Measurements from ENCODE around the gene BCOR. TPM values are rescaled to one million over a fixed set of nuclear protein-coding genes. Genes with fewer than 3 reads are reported as not detected.
A peak's percentile ranks its signal among the peaks of the same experiment; 100 is the strongest.

The BCOR gene
- total RNA-seq, 1 experiment from 2014 or later = 36.6 TPM

DNA sequence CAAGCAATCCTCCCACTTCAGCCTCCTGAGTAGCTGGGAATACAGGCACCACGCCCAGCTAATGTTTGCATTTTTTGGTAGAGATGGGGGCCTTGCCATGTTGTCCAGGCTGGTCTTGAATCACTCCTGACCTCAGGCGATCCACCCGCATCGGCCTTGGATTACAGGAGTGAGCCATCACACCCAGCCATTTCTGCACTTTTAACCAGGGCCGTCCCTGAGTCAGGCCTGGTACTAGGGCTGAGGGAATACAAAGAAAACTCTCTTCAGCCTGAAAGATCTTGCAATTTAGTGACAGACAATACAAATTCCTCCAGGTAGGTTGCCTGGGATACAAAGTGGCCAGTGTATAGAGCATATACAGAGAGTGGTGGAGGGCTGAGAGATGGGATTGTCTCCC, 65.8 kb downstream of the BCOR start:
- no peak for DNase-seq (ENCODE audit: low read depth)

DNA sequence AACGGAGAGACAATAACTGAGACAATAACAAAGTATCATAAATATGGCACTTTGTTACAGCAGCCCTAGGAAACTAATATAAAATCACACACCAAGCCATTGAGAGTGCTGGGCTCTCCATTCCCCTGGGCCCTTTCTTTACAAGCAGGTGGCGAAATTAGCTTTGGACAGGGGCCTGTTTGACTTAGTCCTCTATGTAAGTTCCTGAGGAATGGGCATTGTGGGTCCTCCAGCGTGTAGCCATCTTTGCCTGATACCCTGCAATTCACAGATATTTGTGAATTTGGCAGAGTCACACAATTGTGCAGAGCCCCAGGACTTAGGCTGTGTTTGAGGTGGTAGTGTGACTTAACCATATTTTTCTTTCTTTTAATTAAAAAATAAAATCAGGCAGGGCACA, 67.6 kb downstream of the BCOR start:
- DNase-seq (ENCODE audit: low read depth) = no peak

DNA sequence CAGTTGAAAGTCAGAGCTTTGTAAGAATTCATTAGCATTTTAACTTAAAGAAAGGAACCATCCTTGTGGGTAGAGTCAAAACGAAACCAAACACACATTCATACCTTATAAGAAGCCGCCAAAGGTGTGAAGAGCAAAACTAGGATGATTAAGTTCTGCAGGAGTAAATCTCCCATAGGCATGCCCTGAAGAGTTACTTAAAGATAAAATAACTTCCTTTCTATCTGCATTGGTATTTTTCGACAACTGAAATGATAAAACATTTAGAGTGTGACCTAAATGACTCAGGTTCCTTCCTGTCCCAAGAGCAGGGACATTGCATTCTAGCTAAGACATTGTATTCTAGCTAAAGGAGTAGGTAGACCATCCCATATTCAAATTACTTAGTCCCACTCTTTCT, 75.3 kb downstream of the BCOR start:
- DNase-seq (ENCODE audit: low read depth) = no peak

DNA sequence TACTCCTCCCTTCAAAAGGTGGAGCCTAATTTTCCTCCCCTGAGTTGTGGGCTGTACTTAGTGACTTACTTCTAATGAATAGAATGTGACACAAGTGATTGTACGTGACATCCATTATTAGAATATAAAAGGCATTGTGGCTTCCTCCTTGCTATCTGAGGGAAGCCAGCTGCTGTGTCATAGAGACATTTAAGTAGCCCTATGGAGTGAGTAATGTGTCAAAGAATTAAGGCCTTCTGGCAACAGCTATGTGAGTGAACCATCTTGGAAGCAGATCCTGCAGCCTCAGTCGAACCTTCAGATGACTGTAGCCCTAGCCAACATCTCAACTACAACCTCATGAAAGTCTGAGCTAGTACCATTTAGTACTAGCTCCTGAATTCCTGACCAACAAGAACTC, 76.1 kb downstream of the BCOR start:
- no peak for DNase-seq (ENCODE audit: low read depth)

DNA sequence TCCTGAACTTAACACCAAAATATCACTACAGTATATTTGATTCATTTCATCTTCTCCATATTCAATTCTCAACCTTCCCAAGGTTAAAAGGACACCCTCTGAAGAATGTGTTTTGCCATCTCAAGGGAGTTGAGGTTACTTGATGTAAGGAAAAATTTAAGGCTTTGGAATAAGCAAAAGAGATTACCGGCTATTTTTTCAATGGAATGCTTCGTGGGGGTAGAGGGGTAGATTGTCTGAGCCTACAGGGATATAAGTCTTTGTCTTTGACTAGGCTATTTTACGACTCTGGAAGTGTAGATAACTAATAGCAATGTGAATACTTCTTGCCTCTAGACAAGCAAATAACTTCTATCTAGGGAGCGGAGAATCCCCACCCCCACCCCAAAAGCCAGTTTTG, 78.2 kb downstream of the BCOR start:
- no peak for DNase-seq (ENCODE audit: low read depth)

DNA sequence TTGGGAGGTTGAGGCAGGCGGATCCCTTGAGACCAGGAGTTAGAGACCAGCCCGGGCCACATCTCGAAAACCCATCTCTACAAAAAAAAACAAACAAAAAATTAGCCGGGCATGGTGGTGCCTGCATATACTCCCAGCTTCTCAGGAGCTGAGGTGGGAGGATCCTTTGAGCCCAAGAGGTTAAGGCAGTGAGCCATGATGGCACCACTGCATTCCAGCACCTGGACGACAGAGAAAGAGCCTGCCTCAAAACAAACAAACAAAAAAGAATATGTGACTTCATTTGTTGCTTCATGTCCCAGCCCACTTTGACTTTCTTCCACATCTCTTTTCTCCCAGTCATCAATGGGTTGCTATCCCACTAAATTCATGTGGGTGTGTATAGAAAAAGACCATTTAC, 79.7 kb downstream of the BCOR start:
- DNase-seq (ENCODE audit: low read depth) = no peak

DNA sequence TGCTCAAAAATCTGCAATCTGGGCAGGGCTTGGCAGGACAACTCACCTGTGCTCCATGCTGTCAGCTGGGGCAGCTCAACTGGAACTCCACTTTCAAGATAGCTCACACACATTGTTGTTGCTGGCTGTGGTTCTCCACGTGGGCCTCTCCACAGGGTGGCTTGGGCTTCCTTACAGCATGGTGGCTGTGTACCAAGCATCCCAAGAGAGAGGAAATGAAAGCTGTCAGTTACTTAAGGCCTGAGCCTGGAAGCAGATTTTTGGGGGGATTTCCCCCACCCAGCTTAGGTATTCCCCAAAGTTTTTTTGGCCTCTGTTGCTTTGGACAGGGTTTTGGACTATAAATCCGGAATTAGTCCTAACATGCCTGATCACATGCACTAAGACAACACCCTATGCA, 81.0 kb downstream of the BCOR start:
- no peak for DNase-seq (ENCODE audit: low read depth)

DNA sequence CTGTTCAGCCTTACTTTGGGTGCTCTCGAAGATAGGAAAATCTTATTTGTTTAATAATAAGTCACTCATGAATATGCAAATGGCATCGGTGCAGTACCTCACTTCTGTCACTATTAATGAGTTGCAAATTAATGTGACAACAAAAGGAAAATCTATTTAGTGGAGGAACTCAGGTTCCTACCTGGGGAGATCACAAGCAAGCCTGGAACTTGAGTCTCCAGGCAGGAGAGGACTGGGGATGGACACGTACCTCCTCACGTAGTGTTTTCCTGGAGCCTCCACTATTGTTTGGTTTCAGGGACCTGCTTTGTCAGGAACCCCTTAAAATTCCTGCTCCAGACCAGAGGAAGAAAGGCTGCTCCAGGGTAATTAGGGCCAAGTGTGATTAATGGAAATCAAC, 82.1 kb downstream of the BCOR start:
- DNase-seq (ENCODE audit: low read depth) = no peak

DNA sequence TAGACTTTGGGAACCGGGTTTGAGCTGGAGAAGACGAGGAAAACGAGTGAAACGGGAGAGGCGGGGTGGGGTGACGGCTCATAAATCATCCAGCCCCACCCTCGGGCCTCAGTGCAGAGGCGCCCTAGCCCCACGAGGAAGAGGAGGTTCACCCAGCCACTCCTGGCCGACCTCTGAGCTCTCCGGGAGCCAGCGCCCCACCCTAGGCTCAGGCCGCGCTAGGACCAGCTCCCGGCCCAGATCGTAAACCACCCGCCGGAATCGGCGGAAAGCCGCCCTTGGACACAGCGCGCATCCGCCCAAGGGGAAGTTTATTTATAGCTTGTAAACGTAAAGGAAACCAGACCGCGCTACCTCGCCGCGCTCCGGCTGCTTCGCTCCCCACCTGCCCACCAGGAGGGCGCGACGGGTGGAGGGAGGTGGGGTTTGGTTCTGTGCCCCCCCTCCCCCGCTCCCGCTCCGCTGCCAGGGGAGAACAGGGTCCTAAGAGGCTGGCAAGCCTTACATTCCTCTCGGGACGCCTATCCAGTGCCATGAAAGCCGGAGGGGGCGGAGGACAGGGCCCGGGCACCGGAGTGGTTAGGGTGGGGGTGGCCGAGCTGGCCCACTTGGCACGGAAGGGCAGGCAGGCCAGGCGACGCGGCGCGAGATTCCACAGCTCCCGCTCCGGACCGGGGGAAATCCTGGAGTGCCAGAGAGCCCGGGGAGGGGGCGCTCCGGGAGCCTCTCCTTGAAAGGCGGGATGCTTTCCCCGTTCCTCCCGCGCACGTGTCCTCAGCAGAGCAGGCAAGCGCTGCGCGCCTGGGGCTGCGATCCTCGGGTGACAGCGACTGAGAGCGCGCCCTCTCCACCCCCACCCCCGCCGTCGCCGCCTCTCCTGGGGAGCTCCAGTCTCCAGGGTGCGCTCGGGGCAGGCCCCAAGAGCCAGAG, 84.2 kb downstream of the BCOR start:
- peak; percentile 54 for DNase-seq (ENCODE audit: low read depth)

DNA sequence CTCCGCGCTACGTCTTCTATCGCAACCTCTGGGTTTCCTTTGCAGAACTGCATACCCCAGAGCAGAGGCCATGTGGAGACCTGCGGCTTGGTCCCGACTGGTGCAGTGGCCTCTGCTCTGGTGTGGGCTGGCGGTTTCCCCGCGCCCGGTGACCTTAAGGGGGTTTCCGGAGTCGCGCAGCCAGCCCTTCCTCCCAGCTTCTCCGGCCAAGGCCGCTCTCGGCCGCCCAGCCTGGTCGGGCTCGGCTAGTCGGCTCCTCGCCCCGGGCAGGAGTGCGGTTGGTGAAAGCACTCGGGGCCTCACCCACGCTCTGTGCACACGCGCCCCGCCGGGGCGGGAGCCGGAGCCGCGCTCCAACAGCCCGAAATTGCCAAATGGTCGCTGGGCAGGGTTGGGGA, 84.9 kb downstream of the BCOR start:
- no peak for DNase-seq (ENCODE audit: low read depth)

DNA sequence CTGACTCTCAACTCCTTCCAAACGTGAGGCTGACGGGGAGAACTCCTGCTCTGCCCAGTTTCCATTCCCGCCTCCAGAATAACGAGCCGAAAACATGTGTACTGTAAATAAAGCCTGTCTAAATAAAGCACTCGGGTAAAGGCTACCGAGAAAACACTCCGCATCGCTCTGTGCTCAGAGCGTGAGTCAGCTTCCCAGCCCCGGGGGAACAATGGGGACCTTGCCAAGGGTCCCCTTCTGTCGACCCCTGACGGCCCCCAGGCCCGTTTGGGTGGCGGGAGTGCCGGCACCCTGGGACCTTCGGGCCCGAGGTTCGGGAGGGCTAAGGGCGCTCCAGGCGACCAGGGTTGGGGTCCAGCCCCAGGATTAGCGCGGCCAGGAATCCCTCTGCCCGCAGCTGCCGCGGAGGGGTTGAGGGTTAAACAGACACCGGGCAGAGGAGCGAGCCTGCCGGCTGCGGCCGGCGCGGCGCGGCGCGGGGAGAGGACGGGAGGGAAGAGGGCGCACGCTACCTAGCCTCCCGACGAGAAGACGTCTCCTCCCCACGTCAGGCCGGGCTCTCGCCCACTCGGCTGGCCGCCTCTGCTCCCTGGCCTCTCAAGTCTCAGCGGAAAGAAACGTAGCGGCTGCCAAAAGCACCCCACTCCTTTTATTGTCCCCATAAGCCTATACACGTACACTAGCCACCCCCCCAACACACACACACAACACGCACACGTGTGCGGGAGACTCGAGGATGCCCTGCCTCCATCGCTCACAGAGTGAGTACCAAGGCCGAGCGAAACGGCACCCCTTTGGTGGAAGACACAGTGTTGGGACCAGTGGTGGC, 85.5 kb downstream of the BCOR start:
- no peak for DNase-seq (ENCODE audit: low read depth)

DNA sequence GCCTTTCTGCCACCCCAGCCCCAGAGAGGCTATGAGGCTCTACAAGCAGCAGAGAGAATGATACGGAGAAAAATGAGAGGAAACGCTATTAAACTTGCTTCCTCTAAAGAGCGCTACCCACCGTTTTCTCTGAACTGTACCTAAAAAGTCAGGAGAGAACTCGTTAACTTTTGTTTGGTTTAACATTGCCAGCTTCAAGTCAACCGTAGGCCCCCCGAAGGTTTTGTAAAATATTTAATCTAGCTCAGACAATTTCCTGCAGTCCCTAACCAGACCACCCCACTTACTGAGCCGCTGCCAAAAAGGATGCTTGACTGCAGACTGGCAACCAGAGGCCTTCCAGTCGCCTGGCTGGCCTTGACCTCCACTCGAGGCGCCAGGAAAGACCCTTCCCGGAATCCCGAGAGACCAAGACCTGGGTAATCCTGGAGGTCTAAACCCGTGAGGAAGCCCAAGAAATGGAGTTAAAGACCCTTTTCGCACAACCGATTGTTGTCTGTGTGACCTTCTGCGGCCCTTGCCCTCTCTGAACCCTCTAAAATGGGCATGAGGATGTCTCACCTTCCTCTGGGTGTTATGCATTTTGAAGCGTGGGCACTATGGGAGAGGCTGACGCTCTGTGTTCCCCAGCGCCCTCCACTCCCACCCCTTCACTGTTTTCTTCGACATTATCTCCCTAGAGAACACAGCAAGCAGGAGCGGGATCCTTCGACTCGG, 86.3 kb downstream of the BCOR start:
- DNase-seq (ENCODE audit: low read depth) = no peak

DNA sequence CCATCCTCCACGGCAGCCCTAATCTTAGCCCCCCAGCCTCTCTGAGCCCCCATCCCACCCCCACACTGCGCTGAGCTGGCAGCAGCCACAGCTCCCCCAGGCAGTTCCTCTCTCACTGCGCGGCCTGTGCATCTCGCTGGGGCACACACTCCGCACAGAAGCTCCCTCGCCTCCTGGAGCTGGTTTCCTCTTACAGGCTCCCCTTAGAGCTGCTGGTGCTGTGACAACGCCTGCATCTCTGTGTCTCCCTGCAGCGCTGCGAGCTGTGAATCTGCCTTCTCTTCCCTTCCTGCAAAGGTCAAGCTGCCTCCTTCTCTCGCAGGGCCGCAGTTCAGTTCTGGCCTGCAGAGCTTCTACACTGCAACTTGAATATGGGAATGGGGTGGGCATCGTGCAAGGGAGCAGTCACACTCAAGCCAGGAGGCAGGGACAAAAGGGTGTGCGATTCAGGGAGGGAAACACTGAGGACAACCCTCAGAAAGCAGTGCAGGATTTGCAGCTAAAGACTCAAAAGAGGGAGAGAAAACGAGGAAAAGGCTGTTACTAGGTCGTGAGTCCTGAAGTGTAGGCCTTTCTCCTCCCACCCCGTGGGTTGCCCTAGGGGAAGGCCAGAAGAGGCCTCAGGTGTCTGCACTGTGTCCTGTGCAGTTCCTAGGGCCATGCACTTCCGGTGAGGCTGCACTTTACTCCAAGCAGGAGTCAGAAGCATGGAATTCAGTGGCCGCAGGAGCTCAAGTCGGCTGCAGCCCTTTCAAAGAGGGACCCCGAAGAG, 87.0 kb downstream of the BCOR start:
- peak; percentile 14 for DNase-seq (ENCODE audit: low read depth)

DNA sequence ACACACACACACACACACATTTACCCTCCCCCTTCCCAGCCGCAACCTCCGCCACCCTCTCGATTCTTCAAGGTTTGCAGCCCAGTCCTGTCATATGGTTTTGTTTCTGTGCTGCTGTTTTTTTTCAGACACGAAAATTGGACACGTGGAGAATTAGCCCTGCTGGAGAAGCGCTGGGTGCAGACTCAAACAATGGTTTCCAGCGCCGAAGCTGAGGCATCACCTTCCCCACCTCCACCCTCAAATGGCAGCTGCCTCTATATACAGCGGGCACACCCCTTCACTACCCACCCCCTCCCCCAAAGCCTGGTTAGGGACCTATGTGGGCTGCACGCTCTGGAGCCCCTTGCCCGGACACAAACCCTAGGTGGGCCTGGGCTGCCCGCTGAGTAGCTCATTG, 87.9 kb downstream of the BCOR start:
- no peak for DNase-seq (ENCODE audit: low read depth)

DNA sequence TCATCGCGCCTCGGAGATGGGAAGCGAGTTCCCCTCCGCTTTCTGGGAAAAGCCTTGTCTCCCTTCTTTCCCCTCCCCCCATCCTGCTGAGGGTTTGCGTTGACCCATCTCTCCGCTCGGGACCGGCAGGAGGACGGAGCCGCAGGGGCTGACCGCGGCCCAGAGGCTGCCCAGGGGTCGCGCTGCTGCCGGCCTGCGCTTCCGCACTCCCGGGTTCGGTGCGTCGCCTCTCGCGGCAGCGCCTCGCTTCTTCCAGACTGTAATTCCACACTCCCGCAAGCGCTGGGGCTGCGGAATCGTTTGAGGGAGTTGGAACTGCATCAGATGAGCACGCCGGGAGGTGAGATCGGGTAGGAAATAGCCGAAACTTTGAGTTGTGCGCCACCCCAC, 88.3 kb downstream of the BCOR start:
- no peak for DNase-seq (ENCODE audit: low read depth)

DNA sequence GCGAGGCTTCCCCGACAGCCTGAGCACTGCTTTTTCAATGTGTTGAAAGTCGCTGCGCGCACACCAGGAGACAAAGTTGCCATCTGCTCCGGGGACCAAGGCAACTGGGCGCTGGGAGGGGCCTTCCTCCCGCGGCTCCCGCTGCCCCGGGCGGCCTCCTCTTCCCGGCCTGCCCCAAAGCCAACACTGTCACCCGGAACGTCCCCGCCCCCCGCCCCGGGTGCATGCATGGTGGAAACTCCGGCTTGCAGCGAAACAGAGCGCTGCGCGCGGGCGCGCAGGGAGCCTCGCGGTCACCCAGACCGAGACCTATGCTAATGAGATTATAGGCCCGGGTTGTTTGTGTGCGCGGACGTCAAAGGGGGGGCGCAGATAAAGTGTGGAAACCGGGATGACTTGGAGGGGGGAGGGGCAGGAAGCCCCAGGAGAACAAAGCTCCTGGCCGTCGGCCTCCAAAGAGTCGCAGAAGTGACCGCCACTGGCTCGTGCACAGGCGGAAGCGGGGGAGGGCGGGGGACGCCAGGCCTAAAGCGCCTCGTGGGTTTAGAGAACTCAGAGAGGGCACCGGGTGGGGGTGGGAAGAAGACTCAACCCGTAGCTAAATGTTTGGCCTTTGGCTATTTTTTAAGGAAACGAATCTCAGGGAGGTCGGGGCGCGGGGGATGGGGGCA, 88.8 kb downstream of the BCOR start:
- DNase-seq (ENCODE audit: low read depth) = peak; percentile 19

DNA sequence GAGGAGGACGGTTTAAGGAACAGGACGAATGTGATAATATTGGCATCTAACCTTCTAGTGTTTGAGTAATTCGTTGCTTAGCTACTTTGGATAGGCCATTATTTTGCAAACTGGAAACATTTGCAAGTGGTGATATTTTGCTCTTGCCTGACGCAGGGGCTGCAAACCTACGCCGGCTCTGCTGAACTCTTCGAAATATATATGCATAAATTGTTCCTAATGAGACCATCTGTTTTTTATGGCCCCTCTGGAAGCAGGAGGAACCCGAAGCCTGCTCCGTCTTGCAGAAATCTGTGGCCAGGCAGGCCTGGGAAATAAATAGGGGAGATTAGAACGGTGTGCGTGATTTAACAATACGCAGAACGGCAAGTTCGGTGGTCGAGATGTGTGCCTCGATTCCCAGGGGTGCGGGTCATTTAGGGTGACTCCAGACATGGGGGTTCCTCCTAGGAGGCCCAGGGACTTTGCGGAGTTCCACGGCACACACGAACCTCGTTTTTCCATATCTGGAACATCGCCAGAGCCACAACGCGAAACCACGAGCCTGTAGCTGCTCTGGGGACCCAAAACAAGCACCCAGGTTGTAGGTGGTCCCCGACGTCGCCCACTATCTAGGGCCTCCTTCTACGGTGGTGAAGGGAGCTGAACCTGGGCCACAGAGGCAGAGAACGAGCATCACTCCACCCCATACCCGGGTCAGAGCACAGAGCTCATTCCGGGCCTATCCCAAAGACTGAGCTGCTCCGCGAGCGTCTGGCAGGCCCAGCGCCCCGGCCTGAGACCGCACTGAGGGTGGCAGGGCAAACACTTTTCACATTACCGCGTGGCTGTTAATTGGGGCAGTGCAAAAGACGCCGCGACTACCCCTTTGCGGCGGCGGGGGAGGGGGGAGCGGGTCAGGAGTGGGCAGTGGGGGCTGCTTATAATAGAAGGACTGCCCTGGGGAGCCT, 89.7 kb downstream of the BCOR start:
- DNase-seq (ENCODE audit: low read depth) = no peak

DNA sequence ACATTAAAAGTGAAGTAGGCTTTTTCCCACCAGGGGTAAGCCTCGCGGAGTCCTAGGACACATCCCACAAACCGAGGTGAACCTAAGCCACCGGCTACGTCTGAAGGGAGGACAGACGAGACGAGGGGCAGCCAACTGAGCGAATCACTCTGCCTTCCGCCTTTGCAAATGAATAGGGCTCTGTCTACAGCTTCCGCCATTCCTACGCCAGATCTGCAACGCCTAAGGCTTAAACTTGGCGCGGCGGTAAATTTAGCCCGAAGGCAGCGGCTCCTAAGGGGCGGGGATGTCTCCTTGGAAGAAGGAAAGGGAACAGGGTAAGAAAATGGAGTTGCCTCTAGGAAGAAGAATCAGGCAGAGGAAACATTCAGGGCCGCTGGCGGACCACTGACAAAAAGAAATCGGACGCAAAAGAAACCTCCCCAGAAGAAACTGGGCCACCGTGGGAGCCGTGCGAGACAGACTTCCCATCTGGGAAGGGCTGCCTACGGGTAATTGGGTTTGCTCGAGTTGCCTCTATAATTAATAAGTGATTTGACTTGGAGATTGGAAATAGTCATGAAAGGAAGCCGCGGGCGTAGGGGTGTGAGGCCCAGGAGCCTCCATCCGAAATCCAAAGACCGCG, 90.5 kb downstream of the BCOR start:
- no peak for DNase-seq (ENCODE audit: low read depth)
